H54 (cell line): ENCODE measurements around the gene CHD9.
A peak's percentile ranks its signal among the peaks of the same experiment; 100 is the strongest.

Source experiments
- DNase-seq: peaks from one replicate; pipeline ENCODE4 v3.0.0; 2011; ENCODE audit warnings: low spot score, mixed read lengths; ENCODE audit not compliant: insufficient read length
- FAIRE-seq: peaks from 3 replicates; lab custom pipeline; 2011; peaks lifted over from hg19 to GRCh38; lab: Jason Lieb, UNC
- POLR2A ChIP-seq: IDR thresholded peaks from 2 replicates; pipeline ENCODE4 v1.6.1; 2011; ENCODE audit warnings: low read depth, mild to moderate bottlenecking, low read length

The CHD9 gene

GRCh38 chr16:53055541-53056391 is 975 bp downstream of the CHD9 start:
- no peak for FAIRE-seq
- TF ChIP-seq POLR2A, result peak; percentile 28; the same call in 1 of the 2 replicates

GRCh38 chr16:53056392-53056881 is 1.6 kb downstream of the CHD9 start:
- DNase-seq (no peak), FAIRE-seq (no peak)
- TF ChIP-seq POLR2A, result no peak

More at GRCh38 chr16:53055541-53056391, 975 bp downstream of the CHD9 start:
- peak; percentile 19 for DNase-seq

GRCh38 chr16:53057658-53058057 is 2.9 kb downstream of the CHD9 start:
- TF ChIP-seq POLR2A, result no peak
- no peak for FAIRE-seq
- DNase-seq, result no peak

- FAIRE-seq, result no peak
- no peak for TF ChIP-seq POLR2A
- no peak for DNase-seq
Measured at GRCh38 chr16:53058441-53058840, 3.6 kb downstream of the CHD9 start.

GRCh38 chr16:53058882-53059281 is 4.1 kb downstream of the CHD9 start:
- FAIRE-seq (no peak), DNase-seq (no peak)
- TF ChIP-seq POLR2A, result no peak

GRCh38 chr16:53059672-53060071 is 4.9 kb downstream of the CHD9 start:
- FAIRE-seq, result no peak
- no peak for TF ChIP-seq POLR2A
- no peak for DNase-seq

GRCh38 chr16:53061256-53061655 is 6.5 kb downstream of the CHD9 start:
- FAIRE-seq (no peak), DNase-seq (no peak)
- no peak for TF ChIP-seq POLR2A

GRCh38 chr16:53061701-53062159 is 6.9 kb downstream of the CHD9 start:
- DNase-seq, result no peak
- TF ChIP-seq POLR2A, result no peak
- no peak for FAIRE-seq

- TF ChIP-seq POLR2A, result no peak
- FAIRE-seq (no peak), DNase-seq (no peak)
Measured at GRCh38 chr16:53064081-53064578, 9.3 kb downstream of the CHD9 start.

GRCh38 chr16:53065461-53066061 is 10.8 kb downstream of the CHD9 start:
- DNase-seq (no peak), FAIRE-seq (no peak)
- no peak for TF ChIP-seq POLR2A

- no peak for DNase-seq
- no peak for TF ChIP-seq POLR2A
- no peak for FAIRE-seq
Measured at GRCh38 chr16:53067675-53068074, 12.9 kb downstream of the CHD9 start.

- DNase-seq, result no peak
- no peak for FAIRE-seq
- TF ChIP-seq POLR2A, result no peak
Measured at GRCh38 chr16:53068423-53068833, 13.6 kb downstream of the CHD9 start.

- FAIRE-seq (no peak), DNase-seq (no peak)
Measured at GRCh38 chr16:53069772-53070171, 15.0 kb downstream of the CHD9 start.

GRCh38 chr16:53071748-53072301 is 17.0 kb downstream of the CHD9 start:
- DNase-seq (no peak), FAIRE-seq (no peak)
- no peak for TF ChIP-seq POLR2A

More at GRCh38 chr16:53069772-53070171, 15.0 kb downstream of the CHD9 start:
- no peak for TF ChIP-seq POLR2A
